ENCODE measurements around the gene FAF2. TPM values are rescaled to one million over a fixed set of nuclear protein-coding genes. Genes with fewer than 3 reads are reported as not detected.

FAF2 gene
- total and polyA plus RNA-seq, 4 donors, result 12.7 to 28.3 (median 16.5) TPM

GRCh38 chr5:176405656-176406435 is 42.3 kb upstream of the FAF2 start (continued):
- no peak for TF ChIP-seq RAD21 (IDR thresholded peaks at IDR 0.05)
- no peak for TF ChIP-seq RXRA (IDR thresholded peaks at IDR 0.05)
- TF ChIP-seq NR2F2 (IDR thresholded peaks at IDR 0.05), result no peak
- TF ChIP-seq GABPA (IDR thresholded peaks at IDR 0.05 in 1 of 2, conservative IDR thresholded peaks at IDR 0.05 in 1 of 2), result no peak
- TF ChIP-seq HNF4A (conservative IDR thresholded peaks at IDR 0.05), result no peak

- TF ChIP-seq SP1 (IDR thresholded peaks at IDR 0.05) (no peak), HNF4A (conservative IDR thresholded peaks at IDR 0.05) (no peak), EGR1 (IDR thresholded peaks at IDR 0.05; ENCODE audit: low read depth in 2 of 2) (no peak), FOXA2 (IDR thresholded peaks at IDR 0.05) (no peak), MAX (IDR thresholded peaks at IDR 0.05) (no peak), CTCF (IDR thresholded peaks at IDR 0.05; ENCODE audit: low read depth, low read length, missing input control) (no peak), NR2F2 (IDR thresholded peaks at IDR 0.05) (no peak), TAF1 (conservative IDR thresholded peaks at IDR 0.05) (no peak), REST (IDR thresholded peaks at IDR 0.05) (no peak), JUND (IDR thresholded peaks at IDR 0.05) (no peak), RXRA (IDR thresholded peaks at IDR 0.05) (no peak), HNF4G (IDR thresholded peaks at IDR 0.05) (no peak), YY1 (IDR thresholded peaks at IDR 0.05) (no peak), FOXA1 (IDR thresholded peaks at IDR 0.05) (no peak), RAD21 (IDR thresholded peaks at IDR 0.05) (no peak), ATF3 (IDR thresholded peaks at IDR 0.05) (no peak), GABPA (IDR thresholded peaks at IDR 0.05 in 1 of 2, conservative IDR thresholded peaks at IDR 0.05 in 1 of 2) (no peak)
- Histone ChIP-seq H3K27me3 (ENCODE audit: control insufficient read depth in 4 of 4, insufficient read depth in 4 of 4, low read length in 3 of 4) (no peaks in the 10 kb centered on the region), H3K4me1 (ENCODE audit: control insufficient read depth in 4 of 4, insufficient read depth in 4 of 4, low read length in 3 of 4) (peaks cover 0 to 3% (median 2%) of the 10 kb centered on the region in 4 donors), H3K9ac (ENCODE audit: low read depth in 1 of 2, low read length in 2 of 2) (no peak overlapping the region), H3K27ac (ENCODE audit: low read depth in 1 of 2, low read length in 2 of 2) (no peak overlapping the region), H3K4me3 (ENCODE audit: low read depth in 1 of 3, low read length in 3 of 3) (no peak overlapping the region), H3K36me3 (ENCODE audit: control insufficient read depth in 4 of 4, insufficient read depth in 3 of 4, low read depth in 1 of 4, low read length in 3 of 4) (peaks cover 3 to 28% (median 8%) of the 10 kb centered on the region in 4 donors), H3K9me3 (ENCODE audit: control insufficient read depth in 4 of 4, low read length in 3 of 4) (no peaks in the 10 kb centered on the region)
- WGBS, result 89% methylated on average over 9 of the region's 9 CpGs
- DNase-seq (ENCODE audit: low spot score), result no peak
Observed at GRCh38 chr5:176406436-176407052, 41.6 kb upstream of the FAF2 start.

Measured in liver (tissue), 9 donors.